ENCODE results near the gene AUTS2.
"Not testable (repeated sequence)": the region's sequence is repeated elsewhere in the genome, so short reads cannot be mapped to it uniquely, and the experiment has no call there.

AUTS2 gene

DNA sequence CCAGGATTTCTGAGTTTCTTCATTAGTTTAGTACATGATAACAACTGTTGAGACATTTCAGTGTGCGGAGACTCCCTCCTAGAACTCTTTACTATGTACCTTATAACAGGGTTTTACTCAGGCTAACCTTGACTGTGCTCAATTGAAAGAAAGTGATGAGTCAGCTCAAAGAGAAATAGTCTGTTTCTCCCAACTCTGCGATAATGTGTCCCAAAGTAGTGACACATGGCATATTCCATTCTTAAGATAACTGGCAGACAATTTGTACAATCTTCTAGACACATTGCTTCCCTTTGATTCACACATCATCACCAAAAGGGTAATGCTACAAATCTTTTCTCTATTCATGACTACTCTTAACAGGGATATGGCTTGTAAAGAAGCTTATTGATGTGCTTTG lies 645.2 kb downstream of the AUTS2 start:
- DNase-seq (ENCODE audit: low read depth): no peak

DNA sequence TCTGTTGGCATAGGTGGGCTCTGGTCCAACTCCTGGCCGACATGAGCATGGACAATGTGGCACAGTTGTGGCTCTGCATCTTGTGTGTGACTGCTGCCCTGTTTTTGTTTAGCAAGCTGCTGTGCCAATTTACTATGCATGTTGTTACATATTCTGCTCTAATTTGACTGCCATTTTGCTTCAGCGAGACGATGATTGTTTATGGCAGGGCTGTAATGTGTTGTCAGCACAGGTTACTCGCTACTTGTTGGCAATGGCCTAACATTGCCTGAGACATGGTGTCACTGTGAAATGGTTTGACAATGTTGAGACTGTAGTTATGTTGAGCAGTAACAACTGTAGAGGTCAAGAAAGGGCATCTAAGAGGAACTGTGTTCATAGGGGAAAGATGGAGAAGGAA lies 659.6 kb downstream of the AUTS2 start:
- DNase-seq (ENCODE audit: low read depth): no peak

DNA sequence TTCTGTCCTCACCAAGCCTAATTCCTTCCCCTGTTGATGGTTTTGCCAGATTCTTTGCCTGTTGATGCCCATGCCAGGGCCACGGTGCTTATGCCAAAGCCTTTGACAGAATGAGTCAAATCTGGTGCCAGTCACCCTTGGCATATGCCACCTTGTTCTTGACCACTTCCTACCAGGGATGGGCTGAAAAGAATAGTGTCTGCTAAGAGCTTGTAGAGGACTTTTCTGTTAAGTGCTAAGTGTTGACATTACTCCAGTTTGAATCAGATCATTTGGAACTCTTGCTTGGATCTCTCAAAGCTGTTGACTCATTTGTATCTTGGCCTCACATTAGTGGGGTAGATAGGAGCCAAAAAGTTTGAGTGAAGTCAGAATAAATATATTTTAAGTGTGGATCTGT lies 661.2 kb downstream of the AUTS2 start:
- no peak for DNase-seq (ENCODE audit: low read depth)

DNA sequence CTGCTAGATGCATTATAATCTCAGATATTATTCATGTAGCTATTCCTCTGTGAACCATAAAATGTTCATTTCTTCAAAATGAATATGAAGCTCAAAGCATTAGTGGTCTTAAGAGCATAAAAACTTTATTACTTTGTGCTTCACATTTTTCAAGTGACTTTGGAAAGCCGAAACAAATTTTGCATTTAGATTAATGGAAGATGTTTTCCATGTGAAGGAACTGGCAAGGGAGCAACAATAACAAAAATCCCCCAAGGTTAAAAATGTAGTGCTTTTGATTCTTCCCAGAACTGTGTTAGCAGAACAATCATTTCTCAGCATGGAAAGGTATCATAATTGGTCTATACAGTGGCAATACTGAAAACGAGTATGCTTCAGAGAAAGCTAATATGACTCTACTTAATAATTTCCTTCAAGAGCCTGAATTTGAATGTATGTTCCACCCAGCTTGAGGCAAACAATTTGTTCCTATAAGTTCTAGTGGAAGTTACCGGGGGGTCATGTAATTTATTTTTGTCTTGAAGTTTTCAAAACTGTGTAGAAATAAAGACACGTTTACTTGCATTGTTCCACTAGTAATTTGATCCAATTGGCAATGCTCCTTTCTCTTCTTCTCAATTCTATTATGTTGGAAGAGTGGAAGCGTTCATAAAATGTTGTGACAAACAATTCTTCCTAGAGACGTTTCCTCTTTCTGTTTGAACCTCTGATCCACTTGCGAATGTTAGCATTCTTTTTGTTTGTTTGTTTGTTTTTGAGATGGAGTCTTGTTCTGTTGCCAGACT lies 665.4 kb downstream of the AUTS2 start:
- DNase-seq (ENCODE audit: low read depth): no peak

DNA sequence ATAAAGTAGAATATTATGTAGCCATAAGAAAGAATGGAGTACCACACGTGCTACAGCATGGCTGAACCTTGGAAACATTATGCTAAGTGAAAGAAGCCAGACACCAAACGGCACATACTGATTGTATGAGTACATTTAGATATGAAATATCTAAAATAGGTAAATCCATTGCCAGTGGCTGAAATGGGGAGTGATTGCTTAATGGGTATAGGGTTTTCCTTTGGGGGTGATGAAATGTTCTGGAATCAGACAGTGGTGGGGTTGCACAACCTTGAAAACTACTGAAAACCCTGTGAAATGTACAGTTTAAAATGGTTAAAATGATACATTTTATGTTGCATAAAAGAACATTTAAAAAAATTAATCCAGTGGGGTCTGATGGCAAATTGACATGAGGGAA lies 667.9 kb downstream of the AUTS2 start:
- no peak for DNase-seq (ENCODE audit: low read depth)

DNA sequence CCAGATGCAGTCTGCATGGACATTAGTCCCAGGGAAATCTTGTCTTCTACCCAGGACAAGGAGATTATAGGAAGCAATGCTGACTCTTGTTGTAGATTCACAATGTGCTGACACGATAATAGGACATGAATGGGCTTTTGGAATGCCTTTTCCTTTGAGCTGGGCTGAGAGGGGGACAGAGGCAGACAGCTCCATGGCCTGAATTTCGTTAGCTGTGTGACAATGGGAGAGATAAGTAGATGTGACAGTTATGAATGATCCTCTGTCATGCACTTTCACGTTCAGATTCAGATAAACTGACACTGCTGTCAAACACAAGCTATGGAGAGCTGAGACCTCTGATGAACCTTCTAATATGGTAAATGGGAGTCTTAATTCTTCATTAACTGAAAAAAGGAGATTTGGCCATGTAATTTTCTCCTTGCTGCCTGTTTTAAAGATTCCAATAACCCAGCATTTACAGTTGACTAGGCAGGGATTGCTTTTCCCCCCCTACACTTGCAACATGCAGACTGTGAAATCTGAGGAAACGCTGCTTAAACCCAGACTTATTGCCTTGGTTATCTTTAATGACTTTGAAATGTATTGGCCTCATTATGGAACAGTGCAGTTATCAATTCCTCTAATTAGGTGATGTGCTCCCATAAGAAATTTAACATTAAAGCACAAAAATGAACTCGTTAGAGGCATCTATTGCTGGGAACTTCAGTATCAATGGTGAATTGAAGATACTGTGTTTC lies 669.3 kb downstream of the AUTS2 start:
- DNase-seq (ENCODE audit: low read depth): no peak

DNA sequence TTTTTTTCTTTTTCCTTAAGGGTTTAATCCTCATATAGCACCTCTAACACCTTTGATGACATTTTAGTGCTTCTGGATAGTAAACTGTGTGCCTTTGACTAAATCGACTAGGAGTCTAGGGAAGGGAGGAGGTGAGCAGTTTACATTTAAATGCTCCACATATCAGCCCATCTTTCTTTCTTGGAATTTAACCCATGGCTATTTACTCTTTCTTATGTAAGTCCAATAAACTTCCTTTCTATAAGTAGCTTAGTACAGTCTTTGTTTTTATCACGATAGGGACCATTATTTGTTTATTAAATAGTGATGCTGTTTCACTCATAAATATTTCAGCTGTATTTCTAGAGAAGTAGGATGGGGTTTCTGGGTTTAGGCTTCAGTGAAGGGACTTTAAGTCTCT lies 669.9 kb downstream of the AUTS2 start:
- no peak for DNase-seq (ENCODE audit: low read depth)

DNA sequence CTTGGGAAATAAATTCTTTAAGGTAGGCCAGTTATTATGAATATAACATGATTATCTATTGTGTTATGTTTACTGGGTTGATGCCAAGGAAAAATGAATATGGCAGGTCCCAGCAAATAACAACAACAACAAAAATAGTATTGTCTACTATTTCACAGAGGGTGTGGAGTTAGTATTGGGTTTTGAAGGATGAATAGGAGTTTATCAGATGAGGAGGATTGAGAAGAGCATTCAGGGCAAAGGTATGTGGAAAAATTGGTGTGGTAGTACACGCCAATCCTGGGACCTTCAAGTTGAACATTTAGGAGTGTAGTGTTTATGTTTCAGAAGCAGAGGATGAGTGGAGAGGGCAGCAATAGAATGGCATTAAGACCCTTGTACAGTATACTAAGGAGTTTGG lies 671.9 kb downstream of the AUTS2 start:
- DNase-seq (ENCODE audit: low read depth): no peak

DNA sequence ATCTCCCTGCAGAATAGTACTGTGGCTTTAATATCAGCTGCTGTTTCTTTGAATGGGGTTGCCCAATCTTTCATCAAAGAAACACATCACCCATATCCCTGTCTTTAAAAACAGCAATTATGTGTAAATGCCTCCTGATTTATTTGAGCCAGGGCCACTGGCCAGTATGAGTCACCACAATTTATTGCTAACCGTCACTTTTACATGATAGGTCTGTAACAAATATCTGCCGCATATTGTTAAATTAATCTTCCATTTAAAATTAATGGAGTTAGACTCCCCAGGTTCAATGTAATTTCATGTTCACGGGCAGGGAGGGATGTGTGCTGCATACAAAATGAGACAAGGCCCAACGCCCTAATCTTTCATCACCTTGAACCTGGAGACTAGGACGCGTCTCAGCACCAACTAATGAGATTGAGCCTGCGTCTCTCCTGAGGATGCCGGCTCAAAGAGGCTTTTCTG lies 673.4 kb downstream of the AUTS2 start:
- no peak for DNase-seq (ENCODE audit: low read depth)

DNA sequence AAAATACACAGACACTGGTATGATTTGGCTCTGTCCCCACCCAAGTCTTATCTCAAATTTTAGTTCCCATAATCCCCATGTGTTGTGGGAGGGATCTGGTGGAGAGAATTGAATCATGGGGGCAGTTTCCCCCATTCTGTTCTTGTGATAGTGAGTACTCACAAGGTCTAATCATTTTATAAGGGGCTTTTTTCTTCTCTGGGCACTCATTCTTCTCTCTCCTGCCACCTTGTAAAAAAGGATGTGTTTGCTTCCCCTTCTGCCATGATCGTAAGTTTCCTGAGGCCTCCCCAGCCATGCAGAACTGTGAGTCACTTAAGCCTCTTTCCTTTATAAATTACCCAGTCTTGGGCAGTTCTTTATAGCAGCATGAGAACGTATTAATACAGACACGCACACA lies 677.3 kb downstream of the AUTS2 start:
- not testable (repeated sequence) for DNase-seq (ENCODE audit: low read depth)

DNA sequence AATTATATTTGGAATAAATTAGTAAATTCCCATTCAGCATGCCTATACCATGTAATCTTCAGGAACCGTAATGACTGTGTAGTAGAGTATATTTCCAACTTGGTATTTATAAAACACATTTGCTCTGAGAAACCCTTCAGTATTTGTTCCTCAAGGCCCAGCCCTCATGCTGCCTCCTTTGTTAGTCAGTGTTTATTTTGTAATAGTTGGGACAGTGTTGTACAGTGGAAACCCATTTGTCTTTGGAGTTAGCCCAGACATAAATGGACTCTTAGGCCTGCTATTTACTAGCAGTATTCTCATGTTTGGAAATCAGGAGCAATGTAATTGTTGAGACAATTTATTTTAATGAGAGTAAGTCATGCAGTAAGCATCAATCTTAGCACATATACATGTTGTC lies 686.9 kb downstream of the AUTS2 start:
- DNase-seq (ENCODE audit: low read depth): no peak

DNA sequence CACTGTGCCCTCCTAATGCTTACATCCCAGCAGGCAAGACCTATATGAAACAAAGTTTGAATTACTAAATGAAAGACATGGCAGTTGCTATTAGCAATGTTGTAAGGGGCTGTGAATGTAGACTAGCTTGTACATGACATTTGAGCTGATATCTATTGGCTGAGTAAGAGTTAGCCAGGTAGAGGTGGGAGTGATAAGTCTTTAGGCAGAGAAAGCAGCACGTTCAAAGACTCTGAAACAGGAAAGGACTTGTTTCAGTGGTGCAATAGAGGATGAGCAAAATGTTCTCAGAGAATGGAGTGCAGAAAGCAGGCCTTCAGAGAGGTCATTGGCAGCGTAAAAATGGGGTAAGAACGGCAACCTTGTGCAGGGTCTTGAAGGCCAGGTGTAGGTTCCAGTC lies 687.6 kb downstream of the AUTS2 start:
- no peak for DNase-seq (ENCODE audit: low read depth)

DNA sequence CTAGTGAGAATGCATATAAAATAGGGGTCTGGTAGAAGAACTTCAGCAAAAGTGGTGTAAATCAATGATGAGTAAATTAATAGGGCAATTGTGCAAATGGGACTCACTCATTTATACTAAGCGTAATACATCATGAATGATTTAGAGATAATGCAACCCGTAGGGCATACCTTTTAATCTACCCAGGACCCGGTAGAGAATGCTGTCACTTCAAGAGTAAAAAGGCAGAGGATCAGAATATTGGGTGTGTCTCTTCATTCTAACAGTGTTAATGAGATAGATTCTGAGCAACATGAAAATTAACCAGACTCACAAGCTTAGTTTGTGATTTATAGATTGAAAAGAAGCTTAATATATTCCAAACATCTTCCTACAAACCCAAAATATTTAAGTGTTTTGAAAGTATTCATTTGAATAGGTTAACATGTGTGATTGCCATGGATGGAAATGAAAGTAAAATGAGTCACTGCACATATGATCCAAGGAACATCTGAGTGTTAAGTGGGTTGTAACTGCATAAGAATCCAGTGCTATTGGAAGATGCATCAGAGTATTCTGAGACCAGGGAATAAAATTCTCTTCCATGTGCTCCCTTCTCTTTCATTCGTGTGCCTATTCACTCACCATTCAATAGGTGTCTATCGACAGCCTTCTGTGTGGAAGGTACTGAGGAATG lies 690.6 kb downstream of the AUTS2 start:
- no peak for DNase-seq (ENCODE audit: low read depth)

DNA sequence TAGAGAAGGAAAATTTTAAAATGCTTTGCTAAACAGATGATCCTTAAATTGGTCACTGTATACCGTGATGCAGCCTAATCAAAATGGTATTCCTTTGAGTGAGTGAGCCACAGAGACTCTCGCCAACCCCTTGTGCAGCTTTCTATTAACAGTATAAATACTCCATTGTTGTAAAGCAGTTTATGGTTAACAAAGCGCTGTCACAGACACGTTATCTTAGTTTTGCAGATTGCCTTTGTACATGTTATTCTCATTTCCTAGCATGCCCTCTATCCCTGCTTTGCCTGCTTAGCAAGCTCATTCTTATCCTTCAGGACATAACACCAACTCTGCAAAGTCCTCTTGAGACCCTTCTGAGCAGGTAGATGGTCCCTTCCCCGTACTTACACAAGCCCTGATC lies 694.4 kb downstream of the AUTS2 start:
- no peak for DNase-seq (ENCODE audit: low read depth)

DNA sequence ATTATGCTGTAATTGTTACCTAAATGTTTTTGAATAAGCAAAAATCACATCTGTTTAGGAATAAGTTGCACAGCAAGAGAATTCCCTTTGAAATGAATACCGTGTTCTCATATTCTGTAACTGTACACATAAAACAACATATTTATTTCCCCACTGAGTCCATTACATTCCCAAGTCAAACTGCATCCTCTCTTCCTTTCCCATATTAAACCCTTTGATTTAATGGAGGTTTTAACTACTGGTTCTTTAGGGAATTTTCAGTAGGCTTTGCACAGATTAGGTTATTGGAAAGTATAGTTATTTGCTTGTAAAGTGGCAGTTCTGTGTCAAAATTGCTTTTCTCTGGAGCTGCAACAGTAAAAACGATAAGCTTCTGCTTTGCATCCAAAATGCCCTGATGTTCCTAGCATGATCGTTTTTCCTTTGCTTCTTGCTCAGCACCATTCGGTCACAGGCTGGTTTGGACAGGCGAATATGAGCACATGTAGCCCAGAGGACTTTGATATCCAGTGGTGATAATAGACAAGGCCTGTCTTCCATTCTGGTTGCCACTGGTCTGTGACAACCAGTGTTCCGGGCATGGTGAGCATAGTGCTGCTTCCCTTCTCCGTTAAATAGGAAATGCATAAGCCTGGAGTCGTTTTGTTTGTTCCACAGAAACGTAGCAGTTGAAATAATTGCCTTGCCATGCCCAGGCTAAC lies 696.1 kb downstream of the AUTS2 start:
- no peak for DNase-seq (ENCODE audit: low read depth)

DNA sequence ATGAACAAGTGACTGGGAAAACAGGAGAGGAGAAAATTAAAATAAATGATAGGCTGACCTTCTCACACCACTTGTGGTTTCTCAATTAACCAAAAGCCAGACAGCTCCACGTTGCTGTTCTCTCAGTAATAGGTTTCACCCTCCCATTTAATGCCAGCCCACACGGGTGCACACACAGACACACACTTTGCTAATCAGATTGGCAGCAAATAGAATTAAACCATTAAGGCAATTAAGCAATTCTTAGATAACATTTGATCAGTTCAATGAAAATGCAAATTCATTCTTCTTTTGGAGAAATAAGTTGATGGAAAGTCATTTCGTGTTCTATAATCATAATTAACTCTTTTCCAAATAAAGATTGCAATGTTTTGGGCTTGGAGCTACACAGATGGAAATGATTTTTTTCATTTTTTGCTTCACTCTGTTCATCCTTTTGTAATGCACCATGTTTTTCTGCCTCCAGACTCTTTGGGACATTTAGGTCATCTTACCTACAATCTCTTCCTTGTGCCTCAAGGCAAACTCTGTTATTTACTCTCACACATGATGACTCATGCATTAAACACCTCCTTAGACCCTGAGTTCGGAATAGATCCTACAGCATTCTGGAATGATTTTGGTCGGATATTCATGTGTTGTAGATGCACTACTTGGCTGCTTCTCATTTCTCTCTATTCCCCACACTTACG lies 700.7 kb downstream of the AUTS2 start:
- DNase-seq (ENCODE audit: low read depth): no peak

DNA sequence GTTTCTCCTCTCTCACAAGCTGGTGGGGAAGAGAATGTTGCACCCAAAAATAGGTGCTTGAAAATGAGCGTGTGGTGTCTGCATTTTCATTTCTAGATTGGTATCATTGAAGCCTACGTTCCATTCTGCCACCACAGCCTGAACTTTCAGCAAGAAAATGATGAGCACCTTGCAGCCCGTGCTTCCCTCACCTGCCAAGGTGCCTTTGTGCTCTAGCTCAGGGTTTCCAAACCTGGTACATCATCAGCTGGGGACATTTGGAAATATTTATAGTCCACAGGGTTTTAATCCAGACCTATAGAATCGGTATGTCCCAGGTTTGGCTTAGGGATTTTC lies 701.2 kb downstream of the AUTS2 start:
- DNase-seq (ENCODE audit: low read depth): no peak

DNA sequence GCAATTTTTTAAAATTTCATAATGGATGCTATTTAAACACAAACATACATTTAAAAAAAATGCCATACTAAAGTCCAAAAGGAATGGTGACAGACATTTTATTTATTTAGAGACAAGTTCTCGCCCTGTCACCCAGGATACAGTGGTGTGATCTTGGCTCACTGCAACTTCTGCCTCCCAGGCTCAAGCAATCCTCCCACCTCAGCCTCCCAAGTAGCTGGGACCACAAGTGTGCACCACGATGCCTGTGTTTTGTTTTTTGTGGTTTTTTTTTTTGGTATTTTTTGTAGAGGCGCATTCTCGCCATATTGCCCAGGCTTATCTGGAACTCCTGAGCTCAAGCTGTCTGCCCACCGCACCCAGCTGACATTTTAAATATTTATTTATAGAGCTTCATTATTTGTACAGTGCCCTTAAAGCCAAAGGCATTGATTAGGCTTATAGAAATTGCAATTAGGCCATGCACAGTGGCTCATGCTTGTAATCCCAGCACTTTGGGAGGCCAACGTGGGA lies 703.5 kb downstream of the AUTS2 start:
- DNase-seq (ENCODE audit: low read depth): no peak

DNA sequence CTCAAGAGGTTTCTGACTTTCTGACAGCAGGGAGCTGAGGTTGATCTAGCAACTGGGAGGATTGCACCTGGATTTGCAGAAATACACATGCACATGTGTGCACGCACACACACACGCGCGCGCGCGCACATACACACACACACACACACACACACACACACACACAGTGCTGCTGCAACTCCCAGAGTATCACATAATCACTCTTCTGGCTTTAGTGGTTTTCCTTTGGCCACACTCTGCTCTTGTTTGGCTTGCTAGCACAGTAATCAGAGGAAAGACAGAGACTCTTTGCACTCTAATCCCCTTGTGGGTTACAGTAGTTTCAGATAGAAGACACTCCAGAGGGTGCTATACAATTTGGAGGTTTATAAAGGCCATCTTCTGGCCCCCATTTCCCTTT lies 705.0 kb downstream of the AUTS2 start:
- DNase-seq (ENCODE audit: low read depth): no peak

DNA sequence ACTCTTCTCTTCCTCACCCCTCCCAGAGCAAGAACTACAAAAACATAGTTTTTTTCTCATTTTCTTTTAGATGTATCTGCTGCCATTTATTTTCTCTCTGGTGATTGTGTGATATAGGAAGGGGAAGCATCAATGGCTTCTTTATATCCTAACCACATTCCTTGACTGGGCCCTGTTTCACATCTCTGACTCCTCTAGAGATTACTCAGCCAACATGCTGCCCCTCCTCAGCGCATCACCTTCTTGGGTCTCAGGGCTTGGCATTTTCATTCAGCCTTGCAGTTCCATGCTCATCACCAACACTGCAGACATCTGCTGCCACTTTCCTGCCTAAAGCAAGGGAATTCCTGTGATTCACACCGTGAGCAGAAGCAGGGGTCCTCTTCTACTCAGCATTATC lies 705.5 kb downstream of the AUTS2 start:
- DNase-seq (ENCODE audit: low read depth): no peak

DNA sequence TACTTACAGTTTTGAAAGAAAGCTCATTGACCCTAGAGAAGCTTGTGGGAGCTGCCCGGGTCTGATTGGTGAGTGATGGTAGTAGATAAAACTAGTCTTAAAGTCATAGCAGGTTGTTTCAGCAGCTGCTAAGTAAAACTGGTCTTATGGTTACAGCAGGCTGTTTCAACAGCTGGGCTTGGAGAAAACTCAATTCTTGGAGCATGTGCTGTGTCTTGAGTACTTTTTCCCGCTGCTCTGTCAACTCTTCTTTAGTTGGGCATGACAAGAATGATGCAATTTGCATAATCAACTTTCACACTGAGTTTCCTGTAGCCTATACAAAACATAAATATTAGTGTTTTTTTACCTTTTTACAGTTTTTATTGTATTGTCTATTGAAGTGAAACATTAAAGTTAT lies 707.9 kb downstream of the AUTS2 start:
- DNase-seq (ENCODE audit: low read depth): no peak
